Measurements from ENCODE around the gene RSRC1.

GRCh38 chr3:158095814-158096704 is 13.8 kb upstream of the RSRC1 start:
- TF ChIP-seq CTCF (conservative IDR thresholded peaks at IDR 0.05) (no peak), EZH2 (IDR thresholded peaks at IDR 0.05; ENCODE audit: low read depth) (no peak)

Data from PC-9 (cell line).